Astrocyte (in vitro differentiated cells and primary cell): ENCODE results near the gene PHKA1. TPM values are rescaled to one million over a fixed set of nuclear protein-coding genes. Genes with fewer than 3 reads are reported as not detected.

Experiments
- DNase-seq: peaks from one replicate; pipeline ENCODE4 v3.0.0-alpha.2; 2010; ENCODE audit warnings: low read depth
- FAIRE-seq: peaks from 2 replicates; lab custom pipeline; 2011; peaks lifted over from hg19 to GRCh38; lab: Jason Lieb, UNC
- H2AFZ ChIP-seq: 2 replicates; pipeline ENCODE4 v1.6.0; 2012; ENCODE audit warnings: low read depth, low read length, inconsistent platforms
- H3K27ac ChIP-seq: 2 replicates; pipeline ENCODE4 v1.5.1; 2011; ENCODE audit warnings: low read depth, low read length, inconsistent platforms
- H3K27me3 ChIP-seq: 2 replicates; pipeline ENCODE4 v1.6.0; 2011; ENCODE audit warnings: low read length, inconsistent platforms; ENCODE audit not compliant: insufficient read depth
- H3K36me3 ChIP-seq: 2 replicates; pipeline ENCODE4 v1.5.1; 2011; ENCODE audit warnings: low read length, inconsistent platforms; ENCODE audit not compliant: insufficient read depth
- H3K4me1 ChIP-seq: 2 replicates; pipeline ENCODE4 v1.5.1; 2011; ENCODE audit warnings: low read length, inconsistent platforms; ENCODE audit not compliant: insufficient read depth
- H3K4me2 ChIP-seq: 2 replicates; pipeline ENCODE4 v1.6.0; 2012; ENCODE audit warnings: low read length, inconsistent platforms
- H3K4me3 ChIP-seq: 2 replicates; pipeline ENCODE4 v1.5.1; 2011; ENCODE audit warnings: low read depth, mild to moderate bottlenecking, low read length, inconsistent platforms; ENCODE audit not compliant: insufficient read depth
- H3K79me2 ChIP-seq: 2 replicates; pipeline ENCODE4 v1.6.0; 2012; ENCODE audit warnings: mild to moderate bottlenecking, low read length, inconsistent platforms; ENCODE audit not compliant: insufficient read depth
- H3K9ac ChIP-seq: 2 replicates; pipeline ENCODE4 v1.6.0; 2012; ENCODE audit warnings: mild to moderate bottlenecking, low read length, inconsistent platforms
- H3K9me3 ChIP-seq: 2 replicates; pipeline ENCODE4 v1.5.1; 2012; ENCODE audit warnings: low read depth, mild to moderate bottlenecking, low read length, inconsistent platforms; ENCODE audit not compliant: insufficient read depth
- H4K20me1 ChIP-seq: 2 replicates; pipeline ENCODE4 v1.6.0; 2012; ENCODE audit warnings: low read length, inconsistent platforms; ENCODE audit not compliant: insufficient read depth
- H3K27ac Mint-ChIP-seq: one replicate; pipeline ENCODE4 v1.8.0; 2021; ENCODE audit warnings: mild to moderate bottlenecking, mixed read lengths; ENCODE audit not compliant: unreplicated experiment
- H3K27me3 Mint-ChIP-seq: one replicate; pipeline ENCODE4 v1.8.0; 2021; ENCODE audit warnings: low read depth, mixed read lengths; ENCODE audit not compliant: unreplicated experiment
- H3K36me3 Mint-ChIP-seq: one replicate; pipeline ENCODE4 v1.8.0; 2021; ENCODE audit warnings: low read depth, mixed read lengths; ENCODE audit not compliant: unreplicated experiment
- H3K4me1 Mint-ChIP-seq: one replicate; pipeline ENCODE4 v1.8.0; 2021; ENCODE audit warnings: low read depth, mixed read lengths; ENCODE audit not compliant: unreplicated experiment
- H3K4me3 Mint-ChIP-seq: one replicate; pipeline ENCODE4 v1.8.0; 2021; ENCODE audit warnings: mild to moderate bottlenecking, moderate library complexity, mixed read lengths; ENCODE audit not compliant: unreplicated experiment
- H3K9me3 Mint-ChIP-seq: one replicate; pipeline ENCODE4 v1.8.0; 2021; ENCODE audit warnings: mild to moderate bottlenecking, mixed read lengths; ENCODE audit not compliant: unreplicated experiment
- CTCF ChIP-seq: IDR thresholded peaks from 2 replicates; pipeline ENCODE4 v1.5.1; 2011; ENCODE audit warnings: low read depth, mild to moderate bottlenecking, inconsistent platforms, low read length, moderate library complexity; ENCODE audit not compliant: insufficient read depth
- EZH2 ChIP-seq: IDR thresholded peaks from 2 replicates; pipeline ENCODE4 v1.6.1; 2012; ENCODE audit warnings: mild to moderate bottlenecking, low read length, inconsistent platforms; ENCODE audit not compliant: insufficient read depth
- total RNA-seq: library from RNA; stranded (reverse); gene quantifications from 2 replicates; pipeline ENCODE4 v1.2.1, GENCODE V29; 2021

Gene PHKA1
- total RNA-seq, 1 donor from 2014 or later = 7.5 TPM

GRCh38 chrX:72621163-72621562 is 92.9 kb downstream of the PHKA1 start:
- H2AFZ ChIP-seq = peak overlapping the region; percentile 50
- FAIRE-seq (no peak), DNase-seq (no peak)
- no peaks in the 10 kb centered on the region for H4K20me1 ChIP-seq
- Mint-ChIP-seq H3K27me3 (no peaks in the 10 kb centered on the region), H3K4me3 (no peak overlapping the region), H3K4me1 (peaks cover 17% of the 10 kb centered on the region), H3K27ac (no peak overlapping the region), H3K9me3 (no peaks in the 10 kb centered on the region), H3K36me3 (no peaks in the 10 kb centered on the region)
- peak overlapping the region; percentile 23 for H3K4me3 ChIP-seq
- H3K27ac ChIP-seq = peak overlapping the region; percentile 84
- no peaks in the 10 kb centered on the region for H3K9me3 ChIP-seq
- H3K9ac ChIP-seq = peak overlapping the region; percentile 60
- no peak for TF ChIP-seq EZH2
- no peak for TF ChIP-seq CTCF
- H3K36me3 ChIP-seq = no peaks in the 10 kb centered on the region
- H3K4me1 ChIP-seq = peaks cover 27% of the 10 kb centered on the region
- no peaks in the 10 kb centered on the region for H3K79me2 ChIP-seq
- H3K4me2 ChIP-seq = peak overlapping the region; percentile 71
- H3K27me3 ChIP-seq = no peaks in the 10 kb centered on the region

- H3K4me3 ChIP-seq = peak overlapping the region; percentile 42
- H3K27ac ChIP-seq = peak overlapping the region; percentile 84
- H3K27me3 ChIP-seq = no peaks in the 10 kb centered on the region
- H4K20me1 ChIP-seq = no peaks in the 10 kb centered on the region
- Mint-ChIP-seq H3K4me3 (no peak overlapping the region), H3K36me3 (no peaks in the 10 kb centered on the region), H3K9me3 (no peaks in the 10 kb centered on the region), H3K4me1 (peaks cover 17% of the 10 kb centered on the region), H3K27ac (peak overlapping the region; percentile 83), H3K27me3 (no peaks in the 10 kb centered on the region)
- peak overlapping the region; percentile 50 for H2AFZ ChIP-seq
- no peaks in the 10 kb centered on the region for H3K79me2 ChIP-seq
- H3K4me1 ChIP-seq = peaks cover 27% of the 10 kb centered on the region
- H3K4me2 ChIP-seq = peak overlapping the region; percentile 71
- FAIRE-seq (no peak), DNase-seq (peak; percentile 84)
- H3K36me3 ChIP-seq = no peaks in the 10 kb centered on the region
- peak overlapping the region; percentile 69 for H3K9ac ChIP-seq
- no peak for TF ChIP-seq EZH2
- TF ChIP-seq CTCF = no peak
- H3K9me3 ChIP-seq = no peaks in the 10 kb centered on the region
These were observed 93.5 kb downstream of the PHKA1 start for GRCh38 chrX:72620550-72621145.

DNA sequence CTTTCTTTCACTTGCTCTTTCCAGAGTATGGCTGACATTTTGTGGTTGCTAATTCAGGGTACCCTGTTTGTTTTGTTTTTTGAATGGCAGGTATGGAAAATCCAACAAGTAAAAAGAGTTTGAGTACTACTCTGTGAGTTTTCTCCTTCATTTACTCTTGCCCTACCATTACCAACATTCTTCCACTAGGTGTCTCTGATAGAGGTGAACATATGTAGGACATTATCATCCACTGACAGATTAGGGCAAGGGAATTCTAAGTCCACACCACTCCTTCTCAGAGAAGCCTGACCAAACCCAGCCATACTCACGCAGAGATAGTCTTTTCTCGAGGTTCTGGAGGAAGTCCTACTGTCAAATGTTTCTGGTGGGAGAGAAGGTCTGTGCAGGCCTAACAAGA is 104.8 kb downstream of the PHKA1 start:
- no peaks in the 10 kb centered on the region for H3K9me3 ChIP-seq
- H3K27me3 ChIP-seq = no peaks in the 10 kb centered on the region
- H3K4me1 Mint-ChIP-seq = no peaks in the 10 kb centered on the region
- no peak for TF ChIP-seq EZH2
- no peaks in the 10 kb centered on the region for H3K9me3 Mint-ChIP-seq
- H3K4me1 ChIP-seq = no peaks in the 10 kb centered on the region
- no peaks in the 10 kb centered on the region for H3K27me3 Mint-ChIP-seq
- H3K4me3 ChIP-seq = no peak overlapping the region
- no peak overlapping the region for H3K4me3 Mint-ChIP-seq
- peak; percentile 99 for FAIRE-seq
- DNase-seq = no peak
- H2AFZ ChIP-seq = no peak overlapping the region
- H3K27ac Mint-ChIP-seq = no peak overlapping the region
- H3K9ac ChIP-seq = no peak overlapping the region
- no peaks in the 10 kb centered on the region for H3K79me2 ChIP-seq
- H4K20me1 ChIP-seq = no peaks in the 10 kb centered on the region
- no peaks in the 10 kb centered on the region for H3K36me3 ChIP-seq
- no peak overlapping the region for H3K27ac ChIP-seq
- no peak overlapping the region for H3K4me2 ChIP-seq
- no peaks in the 10 kb centered on the region for H3K36me3 Mint-ChIP-seq
